Stimulated activated CD8-positive, alpha-beta memory T cell treated with anti-CD3 and anti-CD28 coated beads, Interleukin-15, amount 100 ng/mL, for 24 hours (primary cell): ENCODE measurements around the gene MAPK8.
"Not testable (repeated sequence)": the region's sequence is repeated elsewhere in the genome, so short reads cannot be mapped to it uniquely, and the experiment has no call there.

ENCODE experiments used
- DNase-seq: peaks from one replicate; pipeline ENCODE4 v3.0.0-alpha.2; 2020; ENCODE audit warnings: low read depth

MAPK8 gene

GRCh38 chr10:48418189-48418788 is 111.8 kb downstream of the MAPK8 start:
- no peak for DNase-seq

DNA sequence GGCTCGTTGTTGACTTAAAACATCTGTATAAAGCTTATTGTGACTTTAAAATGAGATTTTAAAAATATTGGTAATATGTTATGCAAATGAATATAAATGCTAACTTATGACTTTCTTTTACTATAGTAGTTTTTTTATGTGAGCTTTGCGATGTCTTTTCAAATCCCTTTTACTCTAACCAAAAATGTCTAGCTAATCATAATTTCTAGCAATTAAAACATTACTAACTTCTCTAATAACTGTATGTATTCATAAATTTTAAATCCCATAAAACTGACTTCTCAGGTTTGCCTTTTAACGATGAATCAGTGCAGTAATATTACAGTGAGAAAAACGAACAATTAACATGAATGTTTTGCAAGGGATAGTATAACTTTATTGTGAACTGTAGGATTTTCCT is 113.2 kb downstream of the MAPK8 start:
- DNase-seq = no peak

GRCh38 chr10:48421862-48422261 is 115.4 kb downstream of the MAPK8 start:
- not testable (repeated sequence) for DNase-seq

GRCh38 chr10:48423884-48424283 is 117.4 kb downstream of the MAPK8 start:
- DNase-seq = no peak

GRCh38 chr10:48428896-48429295 is 122.4 kb downstream of the MAPK8 start:
- DNase-seq = no peak

DNA sequence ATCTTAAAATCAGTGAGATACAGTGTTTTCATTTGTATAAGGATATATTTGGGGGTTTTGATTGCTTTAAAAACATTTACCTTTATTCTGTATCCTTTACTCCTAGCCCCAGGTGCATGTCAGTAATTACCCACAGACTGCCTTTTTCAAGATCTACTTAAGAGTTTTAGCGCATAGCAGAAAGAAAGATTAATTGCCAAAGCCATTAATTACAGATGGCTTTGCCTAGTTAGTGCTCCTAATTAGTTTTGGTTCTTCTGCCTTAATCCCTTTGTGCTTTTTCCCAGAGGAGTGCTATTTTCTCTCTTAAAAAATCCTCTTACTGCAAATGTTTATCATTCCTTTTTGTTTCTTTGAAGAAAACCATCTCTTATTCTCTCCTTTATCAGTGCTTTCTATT is 122.8 kb downstream of the MAPK8 start:
- no peak for DNase-seq

GRCh38 chr10:48430402-48430993 is 124.0 kb downstream of the MAPK8 start:
- no peak for DNase-seq

DNA sequence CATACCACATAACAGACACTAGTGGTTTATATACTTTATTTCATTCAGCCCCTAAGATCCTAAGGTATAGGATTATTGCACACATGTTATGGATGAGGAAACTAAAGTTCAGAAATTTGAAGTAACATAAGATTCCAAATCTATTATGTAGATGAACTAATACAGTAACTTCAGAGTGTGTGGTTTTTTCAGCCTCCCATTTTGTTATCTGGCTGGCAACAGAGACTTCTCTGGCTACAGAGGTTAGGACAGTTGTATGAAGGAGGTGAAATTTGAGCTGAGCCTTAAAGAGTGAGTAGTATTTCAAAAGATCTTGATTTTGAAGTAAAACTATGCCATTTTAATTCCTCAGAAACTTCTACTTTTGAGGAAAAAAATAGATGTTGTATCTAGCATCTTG is 125.4 kb downstream of the MAPK8 start:
- DNase-seq = no peak

DNA sequence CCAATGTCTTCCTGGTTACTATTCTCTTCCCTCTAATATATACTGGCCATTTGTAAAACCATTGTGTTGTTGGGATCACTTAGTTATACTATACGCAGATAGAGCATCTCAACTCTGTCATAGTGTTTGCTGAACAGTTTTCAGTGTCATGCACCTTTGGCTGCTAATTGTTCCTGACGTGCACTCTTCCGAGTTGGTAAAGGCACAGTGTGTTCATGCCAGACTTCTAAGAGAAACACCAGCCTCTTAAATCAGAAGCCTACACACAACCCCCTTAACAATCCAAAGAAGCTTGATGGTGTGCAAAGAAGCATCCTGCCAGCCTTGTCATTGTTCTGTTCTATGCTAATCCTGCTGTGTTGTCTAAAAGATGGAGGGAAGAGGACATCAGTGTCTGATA is 131.1 kb downstream of the MAPK8 start:
- no peak for DNase-seq

- DNase-seq = no peak
These were observed 132.6 kb downstream of the MAPK8 start for GRCh38 chr10:48439031-48439430.

DNA sequence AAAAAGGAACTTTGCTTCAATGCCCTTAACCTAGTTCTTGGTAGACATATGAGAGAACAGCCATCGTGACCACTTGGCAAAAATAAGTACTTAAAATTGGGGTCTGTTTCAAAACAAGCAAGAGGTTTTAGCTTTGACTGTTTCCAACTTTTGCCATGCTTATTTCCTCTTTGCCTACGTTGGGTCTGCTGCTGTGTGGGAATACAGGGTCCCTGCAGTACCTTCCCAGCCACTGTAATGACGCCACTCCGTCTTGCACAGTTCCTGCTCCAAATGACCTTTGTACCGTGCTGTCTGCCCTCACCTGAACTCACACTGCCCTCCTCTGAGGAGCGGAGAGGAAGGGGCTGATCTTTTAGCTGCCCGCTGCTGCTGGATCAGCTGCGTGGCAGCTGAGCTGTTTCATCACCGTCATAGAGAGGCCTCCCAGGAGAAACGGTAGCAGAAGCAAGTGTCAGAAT is 133.1 kb downstream of the MAPK8 start:
- no peak for DNase-seq

GRCh38 chr10:48440771-48441170 is 134.3 kb downstream of the MAPK8 start:
- DNase-seq = no peak

- DNase-seq = no peak
These were observed 135.8 kb downstream of the MAPK8 start for GRCh38 chr10:48442090-48442808.

DNA sequence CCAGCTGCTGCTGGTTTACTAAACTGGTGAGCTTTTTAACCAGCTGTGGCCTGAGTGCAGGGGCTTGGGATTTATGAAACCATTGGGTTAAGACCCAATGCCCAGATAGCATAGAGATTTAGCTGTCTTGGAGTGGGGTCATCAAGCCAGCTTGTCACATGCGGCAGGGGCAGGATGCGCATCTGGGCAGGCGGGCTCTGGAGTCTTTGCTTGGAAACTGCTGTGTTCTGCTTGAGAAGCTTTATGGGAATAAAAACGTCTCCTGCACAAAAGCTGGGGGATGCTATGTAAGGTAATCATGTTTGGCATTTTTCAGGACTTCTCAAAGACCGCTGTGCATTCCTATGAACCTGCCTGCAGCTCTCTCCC is 136.3 kb downstream of the MAPK8 start:
- no peak for DNase-seq

DNA sequence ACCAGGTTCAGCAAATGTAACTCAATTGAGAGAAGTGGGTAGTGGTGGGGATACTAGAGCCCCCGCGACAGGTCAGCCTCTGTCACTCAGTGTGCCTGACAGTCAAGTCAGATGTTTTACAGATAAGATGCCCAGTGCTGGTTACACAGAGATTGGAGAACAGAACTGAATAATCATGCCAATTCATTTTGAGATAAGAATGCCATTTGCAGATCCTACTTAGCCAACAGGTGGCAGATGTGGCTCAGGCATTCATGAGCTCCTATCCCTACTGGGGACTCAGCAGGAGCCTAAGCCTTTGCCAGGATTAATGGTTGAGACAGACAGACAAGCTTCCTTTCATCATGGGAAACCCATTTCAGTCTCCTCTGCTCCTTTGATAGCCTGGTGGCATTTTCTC is 137.8 kb downstream of the MAPK8 start:
- no peak for DNase-seq

GRCh38 chr10:48444861-48445841 is 138.7 kb downstream of the MAPK8 start:
- no peak for DNase-seq

DNA sequence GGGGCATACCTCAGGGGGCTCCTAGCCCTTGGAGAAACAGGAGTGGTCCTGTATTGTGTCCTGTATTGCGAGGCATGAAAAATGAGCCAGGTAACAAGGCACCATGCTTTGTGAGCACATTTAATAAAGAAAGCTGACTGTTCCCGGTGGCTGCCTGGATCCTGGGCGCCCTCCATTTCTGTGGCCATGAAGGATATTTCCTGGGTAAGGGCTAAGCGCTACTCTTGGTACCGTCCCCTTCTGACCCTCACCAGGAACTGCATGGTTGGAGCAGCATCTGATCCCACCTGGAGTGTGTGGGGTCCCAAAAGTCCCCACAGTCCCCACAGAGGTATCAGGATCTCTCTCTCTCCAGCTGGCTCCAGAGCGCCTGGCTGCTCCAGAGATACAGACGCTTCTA is 139.5 kb downstream of the MAPK8 start:
- no peak for DNase-seq

GRCh38 chr10:48446785-48447184 is 140.3 kb downstream of the MAPK8 start:
- DNase-seq = no peak

DNA sequence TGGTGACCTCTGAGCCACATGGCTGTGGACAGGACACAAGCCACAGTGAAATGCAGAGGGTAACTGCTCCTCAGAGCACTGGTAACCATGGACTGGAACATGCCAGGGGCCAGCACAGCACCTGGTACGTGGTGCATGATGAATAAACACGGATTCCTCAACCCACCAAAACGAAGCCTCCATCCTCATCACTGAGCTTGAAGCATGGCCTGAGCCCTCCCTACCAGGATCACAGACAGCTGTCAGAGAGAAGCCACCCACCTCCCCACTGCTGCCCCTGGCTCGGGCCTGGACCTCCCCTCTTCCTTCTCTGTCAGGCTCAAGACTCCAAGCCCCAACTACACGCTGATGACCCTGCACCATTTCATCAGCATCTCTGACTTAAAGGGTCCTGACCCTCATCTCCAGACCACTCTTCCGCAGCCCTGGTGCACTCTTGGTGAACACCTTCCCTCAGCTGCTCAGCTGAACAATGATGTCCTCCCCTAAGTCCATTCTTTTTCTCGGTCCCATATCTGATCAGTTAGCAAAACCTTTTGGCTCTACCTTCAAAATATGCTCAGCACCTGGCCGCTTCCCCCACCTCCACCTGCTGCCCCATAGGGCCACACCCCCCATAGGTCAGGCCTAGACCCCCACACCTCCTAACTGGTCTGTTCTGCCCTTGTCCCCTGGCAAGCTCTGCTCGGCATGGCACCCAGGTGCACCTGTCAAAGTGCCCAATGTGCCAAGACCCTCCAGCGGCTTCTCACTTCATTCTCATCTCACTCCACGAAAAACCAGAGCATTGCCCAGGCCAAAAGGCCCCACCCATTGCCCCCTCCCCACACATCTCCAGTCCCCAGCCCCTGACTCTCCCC is 141.1 kb downstream of the MAPK8 start:
- DNase-seq = no peak

GRCh38 chr10:48448796-48449195 is 142.3 kb downstream of the MAPK8 start:
- no peak for DNase-seq

- DNase-seq = no peak
These were observed 143.2 kb downstream of the MAPK8 start for GRCh38 chr10:48449501-48450232.
